ENCODE results near the gene TOPORS.
"Not testable (repeated sequence)": the region's sequence is repeated elsewhere in the genome, so short reads cannot be mapped to it uniquely, and the experiment has no call there.

Gene TOPORS

GRCh38 chr9:32566770-32567169 is 14.4 kb upstream of the TOPORS start:
- DNase-seq (ENCODE audit: low read depth in 3 of 3): no peak

- DNase-seq (ENCODE audit: low read depth in 3 of 3): no peak
Measured at GRCh38 chr9:32565967-32566366, 13.6 kb upstream of the TOPORS start.

- DNase-seq (ENCODE audit: low read depth in 3 of 3): no peak
Measured at GRCh38 chr9:32558408-32558934, 6.1 kb upstream of the TOPORS start.

GRCh38 chr9:32554591-32554990 is 2.2 kb upstream of the TOPORS start:
- no peak for DNase-seq (ENCODE audit: low read depth in 3 of 3)

- DNase-seq (ENCODE audit: low read depth in 3 of 3): no peak
Measured at GRCh38 chr9:32554107-32554506, 1.7 kb upstream of the TOPORS start.

GRCh38 chr9:32551276-32552051 is 922 bp downstream of the TOPORS start:
- DNase-seq (ENCODE audit: low read depth in 3 of 3): peak in 2 of 3 donors; percentile 23 to 51

- DNase-seq (ENCODE audit: low read depth in 3 of 3): peak; percentile 77 to 89 (median 80)
Measured at GRCh38 chr9:32550562-32551275, 1.7 kb downstream of the TOPORS start.

GRCh38 chr9:32550150-32550561 is 2.2 kb downstream of the TOPORS start:
- no peak for DNase-seq (ENCODE audit: low read depth in 3 of 3)

GRCh38 chr9:32548213-32548612 is 4.2 kb downstream of the TOPORS start:
- not testable (repeated sequence) for DNase-seq (ENCODE audit: low read depth in 3 of 3)

GRCh38 chr9:32545884-32546283 is 6.5 kb downstream of the TOPORS start:
- no peak for DNase-seq (ENCODE audit: low read depth in 3 of 3)

GRCh38 chr9:32543047-32543446 is 9.3 kb downstream of the TOPORS start:
- DNase-seq (ENCODE audit: low read depth in 3 of 3): no peak

GRCh38 chr9:32533816-32534215 is 18.6 kb downstream of the TOPORS start:
- no peak for DNase-seq (ENCODE audit: low read depth in 3 of 3)

- DNase-seq (ENCODE audit: low read depth in 3 of 3): no peak
Measured at GRCh38 chr9:32533336-32533735, 19.1 kb downstream of the TOPORS start.

GRCh38 chr9:32526707-32527048 is 25.7 kb downstream of the TOPORS start:
- DNase-seq (ENCODE audit: low read depth in 3 of 3): no peak

GRCh38 chr9:32526041-32526706 is 26.2 kb downstream of the TOPORS start, which contains the start of gene RIGI:
Gene RIGI (minus strand): TSS chr9:32526196. CDS start chr9:32526166, 30 bp downstream.
- peak; percentile 46 to 54 (median 53) for DNase-seq (ENCODE audit: low read depth in 3 of 3)

- no peak for DNase-seq (ENCODE audit: low read depth in 3 of 3)
Measured at GRCh38 chr9:32525709-32526030, 26.7 kb downstream of the TOPORS start.

- DNase-seq (ENCODE audit: low read depth in 3 of 3): no peak
Measured at GRCh38 chr9:32524892-32525708, 27.3 kb downstream of the TOPORS start.

GRCh38 chr9:32524558-32524891 is 27.9 kb downstream of the TOPORS start:
- DNase-seq (ENCODE audit: low read depth in 3 of 3): not testable (repeated sequence)

GRCh38 chr9:32523910-32524309 is 28.5 kb downstream of the TOPORS start:
- DNase-seq (ENCODE audit: low read depth in 3 of 3): no peak

GRCh38 chr9:32518276-32518675 is 34.1 kb downstream of the TOPORS start:
- DNase-seq (ENCODE audit: low read depth in 3 of 3): no peak

GRCh38 chr9:32516241-32516640 is 36.1 kb downstream of the TOPORS start:
- no peak for DNase-seq (ENCODE audit: low read depth in 3 of 3)

GRCh38 chr9:32508728-32509127 is 43.7 kb downstream of the TOPORS start:
- no peak for DNase-seq (ENCODE audit: low read depth in 3 of 3)

Measured in stimulated activated CD4-positive, alpha-beta T cell treated with anti-CD3 and anti-CD28 coated beads, TNF-alpha, amount 100 ng/mL, for 48 hours (primary cell).